Lower leg skin (tissue), 4 donors: ENCODE data around the gene KRTAP10-5. TPM values are rescaled to one million over a fixed set of nuclear protein-coding genes. Genes with fewer than 3 reads are reported as not detected.
"Not testable (repeated sequence)": the region's sequence is repeated elsewhere in the genome, so short reads cannot be mapped to it uniquely, and the experiment has no call there.

ENCODE experiments used
- DNase-seq, 2 donors: peaks; one replicate each; pipeline ENCODE4 v3.0.0-alpha.2; 2019; ENCODE audit warnings: low spot score in 2 of 2
- H3K4me3 ChIP-seq: fragments of 200-600 bp; sonication (generic); 2 replicates; pipeline ENCODE4 v1.5.1; 2017; ENCODE audit warnings: mild to moderate bottlenecking, low read depth; ENCODE audit not compliant: poor library complexity, severe bottlenecking
- POLR2A ChIP-seq, 2 donors: fragments of 450-650 bp; IDR thresholded peaks; one replicate each; pipeline ENCODE4 v1.6.1; 2016 to 2017; ENCODE audit warnings: antibody characterized with exemption in 2 of 2, mild to moderate bottlenecking in 1 of 2, moderate library complexity in 1 of 2
- WGBS, 2 donors: methylation state at CpG; one replicate each; pipeline ENCODE4 v1.1.5; 2018; 5-methylcytosine and 5-hydroxymethylcytosine counted together
- intact Hi-C: fragments of 100-400 bp; cut with DNase I; formaldehyde crosslinking; loops from one replicate; pipeline ENCODE4 v1.15.0; 2023; ENCODE audit warnings: low total_unique reads
- total RNA-seq, 4 donors: library from RNA; depleted of rRNA; stranded (reverse); fragments of >200 nt; gene quantifications; one replicate each; pipeline ENCODE4 v1.1.0, GENCODE V29; 2016
- TF ChIP-seq, protein P1 (sequence below), 3 donors: fragments of 450-650 bp; IDR thresholded peaks; one replicate each; pipeline ENCODE4 v1.5.1; 2016; ENCODE audit warnings: antibody characterized with exemption in 3 of 3, mild to moderate bottlenecking in 3 of 3, moderate library complexity in 2 of 3

Gene KRTAP10-5
- total RNA-seq, 4 donors from 2014 or later, result 6.1 TPM; not detected in 3

GRCh38 chr21:44612669-44613229, 32.3 kb upstream of the KRTAP10-5 start:
- H3K4me3 ChIP-seq, result no peak overlapping the region
- TF ChIP-seq, protein P1, sequence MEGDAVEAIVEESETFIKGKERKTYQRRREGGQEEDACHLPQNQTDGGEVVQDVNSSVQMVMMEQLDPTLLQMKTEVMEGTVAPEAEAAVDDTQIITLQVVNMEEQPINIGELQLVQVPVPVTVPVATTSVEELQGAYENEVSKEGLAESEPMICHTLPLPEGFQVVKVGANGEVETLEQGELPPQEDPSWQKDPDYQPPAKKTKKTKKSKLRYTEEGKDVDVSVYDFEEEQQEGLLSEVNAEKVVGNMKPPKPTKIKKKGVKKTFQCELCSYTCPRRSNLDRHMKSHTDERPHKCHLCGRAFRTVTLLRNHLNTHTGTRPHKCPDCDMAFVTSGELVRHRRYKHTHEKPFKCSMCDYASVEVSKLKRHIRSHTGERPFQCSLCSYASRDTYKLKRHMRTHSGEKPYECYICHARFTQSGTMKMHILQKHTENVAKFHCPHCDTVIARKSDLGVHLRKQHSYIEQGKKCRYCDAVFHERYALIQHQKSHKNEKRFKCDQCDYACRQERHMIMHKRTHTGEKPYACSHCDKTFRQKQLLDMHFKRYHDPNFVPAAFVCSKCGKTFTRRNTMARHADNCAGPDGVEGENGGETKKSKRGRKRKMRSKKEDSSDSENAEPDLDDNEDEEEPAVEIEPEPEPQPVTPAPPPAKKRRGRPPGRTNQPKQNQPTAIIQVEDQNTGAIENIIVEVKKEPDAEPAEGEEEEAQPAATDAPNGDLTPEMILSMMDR (IDR thresholded peaks at IDR 0.05), result no peak
- no peak for TF ChIP-seq POLR2A (IDR thresholded peaks at IDR 0.05)
- no peak for DNase-seq
- 86 to 91% methylated on average over 13 of the region's 13 CpGs for WGBS, 2 donors
- intact Hi-C loops, result no loop called here

DNA sequence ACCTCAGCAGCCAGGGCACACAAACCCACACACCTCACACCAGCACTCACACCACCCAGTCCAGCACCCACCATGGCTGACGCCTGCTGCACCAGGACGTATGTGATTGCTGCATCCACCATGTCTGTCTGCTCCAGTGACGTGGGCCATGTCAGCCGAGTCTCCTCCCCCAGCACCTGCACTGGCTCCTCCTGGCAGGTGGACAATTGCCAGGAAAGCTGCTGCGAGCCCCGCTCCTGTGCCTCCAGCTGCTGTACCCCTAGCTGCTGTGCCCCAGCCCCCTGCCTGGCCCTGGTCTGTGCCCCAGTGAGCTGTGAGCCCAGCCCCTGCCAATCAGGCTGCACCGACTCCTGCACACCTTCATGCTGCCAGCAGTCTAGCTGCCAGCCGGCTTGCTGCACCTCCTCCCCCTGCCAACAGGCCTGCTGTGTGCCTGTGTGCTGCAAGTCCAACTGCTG, 31.7 kb upstream of the KRTAP10-5 start, which contains the start of gene KRTAP10-8:
TSS of gene KRTAP10-8 (plus strand) at position 51 of the 458 bp plus-strand sequence. CDS start at position 73, 22 bp downstream.
- no peak for DNase-seq
- no peak within 1 kb of the TSS for H3K4me3 ChIP-seq
- no peak for TF ChIP-seq POLR2A (IDR thresholded peaks at IDR 0.05)
- TF ChIP-seq, protein P1 (IDR thresholded peaks at IDR 0.05), result no peak
- intact Hi-C loops, result no loop called here
- 88 to 93% methylated on average over 7 to 8 of the region's 8 CpGs for WGBS, 2 donors

GRCh38 chr21:44611551-44611950, 31.1 kb upstream of the KRTAP10-5 start:
- H3K4me3 ChIP-seq, result no peak overlapping the region
- intact Hi-C loops, result no loop called here
- WGBS, 2 donors, result 80 to 84% methylated on average over 4 of the region's 4 CpGs
- DNase-seq, result no peak
- TF ChIP-seq, protein P1 (IDR thresholded peaks at IDR 0.05), result no peak

DNA sequence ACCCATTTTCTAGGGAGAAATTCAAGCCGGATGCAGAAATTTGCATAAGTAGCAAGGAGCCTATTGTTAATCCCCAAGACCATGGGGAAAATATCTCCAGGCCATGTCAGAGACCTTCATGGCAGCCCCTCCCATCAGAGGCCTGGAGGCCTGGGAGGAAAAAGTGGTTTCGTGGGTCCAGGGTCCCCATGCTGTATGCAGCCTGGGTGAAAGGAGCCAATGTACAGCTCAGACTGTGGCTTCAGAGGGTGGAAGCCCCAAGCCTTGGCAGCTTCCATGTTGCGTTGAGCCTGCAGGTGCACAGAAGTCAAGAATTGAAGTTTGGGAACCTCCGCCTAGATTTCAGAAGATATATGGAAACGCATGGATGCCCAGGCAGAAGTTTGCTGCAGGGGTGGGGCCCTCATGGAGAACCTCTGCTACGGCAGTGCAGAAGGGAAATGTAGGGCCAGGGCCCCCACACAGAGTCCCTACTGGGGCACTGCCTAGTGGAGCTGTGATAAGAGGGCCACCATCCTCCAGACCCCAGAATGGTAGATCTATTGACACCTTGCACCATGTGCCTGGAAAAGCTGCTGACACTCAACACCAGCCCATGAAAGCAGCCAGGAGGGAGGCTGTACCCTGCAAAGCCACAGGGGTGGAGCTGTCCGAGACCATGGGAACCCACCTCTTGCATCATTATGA, 29.9 kb upstream of the KRTAP10-5 start:
- DNase-seq, intact Hi-C loops: not testable (repeated sequence)
- WGBS, 2 donors, result 97% methylated on average over 7 of the region's 7 CpGs

DNA sequence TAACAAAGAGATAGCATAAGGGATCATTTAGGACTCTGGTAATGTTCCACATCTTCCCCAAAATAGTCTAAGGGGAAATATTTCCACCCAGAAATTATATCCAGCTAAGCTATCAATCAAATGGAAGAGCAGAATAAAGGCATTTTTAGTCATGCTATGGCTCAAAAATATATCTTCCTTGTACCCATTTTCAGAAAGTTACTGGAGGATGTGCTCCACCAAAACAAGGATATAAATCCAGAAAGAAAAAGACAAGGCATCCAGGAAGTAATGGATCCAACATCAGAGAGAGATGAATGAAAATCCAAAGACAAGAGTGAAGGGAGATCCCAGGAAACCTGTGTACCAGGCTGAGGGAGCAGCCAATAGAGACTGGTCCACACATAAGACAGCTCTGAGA, 28.8 kb upstream of the KRTAP10-5 start:
- DNase-seq, result no peak
- TF ChIP-seq POLR2A (IDR thresholded peaks at IDR 0.05), result no peak
- TF ChIP-seq, protein P1 (IDR thresholded peaks at IDR 0.05), result no peak
- intact Hi-C loops, result no loop called here
- H3K4me3 ChIP-seq, result no peak overlapping the region

More for the DNA sequence above, 29.9 kb upstream of the KRTAP10-5 start:
- H3K4me3 ChIP-seq, result not testable (repeated sequence)

GRCh38 chr21:44606495-44606894, 26.1 kb upstream of the KRTAP10-5 start:
- TF ChIP-seq POLR2A (IDR thresholded peaks at IDR 0.05), result no peak
- TF ChIP-seq, protein P1 (IDR thresholded peaks at IDR 0.05), result no peak
- 76 to 82% methylated on average over 4 of the region's 4 CpGs for WGBS, 2 donors
- no peak for DNase-seq
- no peak overlapping the region for H3K4me3 ChIP-seq
- intact Hi-C loops, result no loop called here
